Stimulated activated CD8-positive, alpha-beta memory T cell treated with anti-CD3 and anti-CD28 coated beads, Interleukin-4, amount 100 ng/mL, for 48 hours (primary cell): ENCODE data around the gene SORL1-AS1.

Experiments used
- DNase-seq: peaks from one replicate; pipeline ENCODE4 v3.0.0-alpha.2; 2020

SORL1-AS1 gene

GRCh38 chr11:121474680-121475079 lies 21.9 kb upstream of the SORL1-AS1 start:
- DNase-seq, result no peak

DNA sequence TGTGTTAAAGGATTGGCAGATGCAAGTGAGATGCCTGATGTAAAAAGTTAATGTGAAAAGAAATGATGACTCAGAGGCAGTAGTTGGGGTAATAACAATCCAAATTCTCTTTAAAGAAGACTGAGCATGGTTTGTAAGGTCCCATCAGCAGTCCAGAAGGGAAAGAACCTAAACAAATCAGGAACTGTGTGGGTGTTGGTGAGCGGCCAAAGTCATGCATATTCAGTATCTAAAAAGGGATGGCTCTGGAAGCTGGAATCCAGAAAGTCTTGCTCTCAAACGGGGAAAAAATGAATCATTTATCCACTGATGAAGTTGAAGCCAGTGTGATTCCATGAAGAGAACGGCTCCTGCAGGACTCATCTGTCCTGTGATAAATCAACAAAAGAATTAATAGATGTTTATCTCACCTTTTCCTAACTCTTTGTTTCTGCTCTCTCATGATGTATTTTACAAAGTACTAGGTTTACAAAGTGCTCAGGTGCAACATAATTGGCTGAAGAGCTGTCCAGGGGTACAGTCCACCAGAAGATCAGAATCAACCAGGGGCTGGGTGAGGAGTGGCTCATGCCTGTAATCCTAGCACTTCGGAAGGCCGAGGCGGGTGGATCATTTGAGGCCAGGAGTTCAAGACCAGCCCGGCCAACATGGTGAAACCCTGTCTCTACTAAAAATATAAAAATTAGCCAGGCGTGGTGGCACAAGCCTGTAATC lies 20.5 kb upstream of the SORL1-AS1 start:
- no peak for DNase-seq

DNA sequence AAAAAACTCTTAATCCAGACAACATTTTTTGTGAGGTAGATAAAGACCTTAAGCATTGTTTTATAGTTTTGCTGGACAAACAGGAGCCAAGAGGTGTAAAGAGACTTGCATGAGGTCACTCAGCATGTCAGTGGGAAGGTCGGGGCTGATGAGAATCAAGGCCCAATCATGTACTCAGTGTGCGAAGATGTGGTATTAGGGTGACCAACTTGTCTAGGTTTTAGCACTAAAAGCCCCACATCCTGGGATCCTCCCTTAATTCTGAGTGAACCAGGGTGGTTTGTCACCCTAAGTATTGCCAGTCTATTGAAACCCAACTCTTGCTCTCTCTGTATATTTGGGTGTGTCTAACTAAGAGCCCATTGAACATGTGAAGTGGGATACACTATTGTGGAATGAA lies 19.5 kb upstream of the SORL1-AS1 start:
- no peak for DNase-seq

GRCh38 chr11:121471167-121471566 lies 18.4 kb upstream of the SORL1-AS1 start:
- no peak for DNase-seq

- no peak for DNase-seq
Measured at GRCh38 chr11:121469910-121470309, 17.1 kb upstream of the SORL1-AS1 start.

- peak; percentile 82 for DNase-seq
Measured at GRCh38 chr11:121467965-121468364, 15.2 kb upstream of the SORL1-AS1 start.

DNA sequence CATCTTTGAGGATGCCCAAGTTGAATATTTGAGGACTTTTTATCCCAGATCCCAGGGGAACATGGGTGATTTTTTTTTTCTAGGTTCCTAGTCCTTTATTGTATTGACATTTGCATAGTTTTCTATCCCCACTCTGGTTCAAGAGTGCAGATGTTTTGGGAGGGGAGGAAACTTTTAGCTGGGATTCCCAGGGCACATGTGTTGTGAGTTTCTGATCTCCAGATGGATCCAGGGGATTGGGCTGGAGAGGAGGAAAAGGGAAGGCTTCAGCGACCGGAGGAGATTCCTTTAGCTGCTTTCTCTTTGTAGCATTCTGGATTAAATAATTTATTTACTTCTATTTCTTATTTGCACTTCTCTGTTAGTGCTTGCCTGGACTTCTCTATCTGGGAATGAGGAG lies 14.7 kb upstream of the SORL1-AS1 start:
- DNase-seq, result no peak

DNA sequence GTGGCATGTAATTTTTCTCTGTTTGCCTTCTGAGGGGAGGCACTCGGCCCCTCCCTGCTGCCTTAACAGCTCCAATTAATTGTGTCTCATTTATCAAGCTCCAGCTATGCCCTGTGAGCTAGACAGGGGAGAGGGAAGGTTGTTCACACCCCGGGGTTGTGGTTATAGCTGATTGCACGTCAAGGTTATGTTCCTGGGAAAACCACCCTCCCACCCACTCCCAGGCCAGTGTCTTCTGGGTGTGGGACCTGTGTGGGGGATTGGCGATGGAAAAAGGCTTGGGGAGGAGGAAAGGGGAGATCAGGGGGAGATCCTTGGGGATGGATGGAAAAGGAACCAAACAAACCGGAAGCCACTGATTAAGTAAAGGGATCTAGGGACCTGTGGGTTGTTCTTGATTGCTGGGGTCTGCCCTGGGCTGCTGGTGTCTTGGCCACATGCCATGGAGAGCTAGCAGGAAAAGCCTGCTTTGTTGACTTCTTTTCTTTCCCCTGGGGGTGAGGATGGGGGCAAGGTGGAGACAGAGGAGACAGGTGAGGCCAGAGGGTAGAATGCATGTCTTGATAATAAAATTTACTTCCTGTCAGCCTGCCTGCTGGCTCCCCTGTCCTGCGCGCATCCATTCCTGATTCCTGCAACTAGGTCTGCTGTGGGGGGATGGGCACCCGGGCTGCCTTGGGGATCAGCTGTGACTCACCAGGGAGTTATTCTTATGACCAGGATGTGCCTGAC lies 13.5 kb upstream of the SORL1-AS1 start:
- peak; percentile 68 for DNase-seq

DNA sequence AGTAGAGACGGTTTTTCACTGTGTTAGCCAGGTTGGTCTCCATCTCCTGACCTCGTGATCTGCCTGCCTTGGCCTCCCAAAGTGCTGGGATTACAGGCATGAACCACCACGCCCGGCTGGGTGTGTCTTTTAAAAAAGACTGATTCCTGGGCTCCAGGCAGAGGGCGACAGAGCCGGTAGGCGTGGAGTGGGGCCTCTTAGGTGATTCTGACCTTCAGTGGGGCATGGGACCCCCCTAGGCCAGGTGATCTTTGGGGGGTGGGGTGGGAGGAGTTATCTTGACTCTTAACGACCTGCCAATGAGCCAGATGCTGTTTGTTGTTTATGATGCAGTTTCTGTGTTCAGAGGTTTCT lies 12.9 kb upstream of the SORL1-AS1 start:
- no peak for DNase-seq

GRCh38 chr11:121464352-121464946 lies 11.7 kb upstream of the SORL1-AS1 start:
- peak; percentile 88 for DNase-seq

DNA sequence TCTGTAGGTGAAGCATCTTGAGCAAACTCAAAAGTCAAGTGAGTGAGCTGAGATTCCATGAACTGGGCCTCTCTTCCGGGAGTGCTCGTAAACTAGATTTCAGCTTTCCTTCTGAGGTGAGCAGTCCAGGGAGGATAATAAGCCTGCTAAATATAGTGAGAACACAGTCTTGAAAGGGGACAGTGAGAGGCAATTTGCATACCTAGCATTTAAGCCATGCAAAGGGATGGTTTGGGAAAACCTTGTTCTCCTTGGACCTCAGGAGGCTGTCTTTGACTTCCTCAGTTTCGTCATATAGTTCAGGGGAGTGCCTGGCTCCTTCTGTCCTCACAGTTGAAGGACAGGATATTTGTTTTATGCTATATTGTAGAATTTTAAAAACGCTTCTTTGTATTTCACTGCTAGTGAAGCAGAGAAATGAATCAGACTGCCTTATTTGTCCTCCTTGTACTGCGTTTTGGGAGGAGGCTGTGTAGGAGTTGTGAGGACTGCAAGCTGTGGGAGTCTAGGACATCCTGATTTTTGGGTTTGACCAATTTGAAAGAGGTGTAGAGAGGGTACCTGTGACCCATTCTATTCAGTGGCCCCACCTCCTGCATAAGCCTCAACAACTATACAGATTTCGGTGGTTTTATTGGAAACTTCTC lies 11.0 kb upstream of the SORL1-AS1 start:
- DNase-seq, result no peak

DNA sequence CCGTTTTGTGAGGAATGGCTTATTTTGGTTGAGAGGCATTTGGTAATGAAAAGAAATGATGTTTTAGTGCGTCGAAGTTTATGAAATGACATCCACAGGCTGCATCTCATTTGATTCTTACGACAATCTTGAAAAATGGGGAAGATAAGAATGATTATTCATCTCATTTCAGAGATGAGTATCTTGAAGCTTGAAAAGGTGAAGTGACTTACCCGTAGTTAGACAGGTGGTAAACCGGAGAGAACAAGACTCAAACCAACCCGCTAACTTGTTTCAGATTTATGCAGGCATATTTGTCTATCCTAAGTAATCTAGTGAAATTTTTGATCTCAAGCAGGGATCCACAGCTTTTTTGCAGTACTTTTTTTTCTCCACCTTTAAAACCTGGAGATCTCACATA lies 9.1 kb upstream of the SORL1-AS1 start:
- no peak for DNase-seq

GRCh38 chr11:121460941-121461514 lies 8.3 kb upstream of the SORL1-AS1 start:
- DNase-seq, result no peak

DNA sequence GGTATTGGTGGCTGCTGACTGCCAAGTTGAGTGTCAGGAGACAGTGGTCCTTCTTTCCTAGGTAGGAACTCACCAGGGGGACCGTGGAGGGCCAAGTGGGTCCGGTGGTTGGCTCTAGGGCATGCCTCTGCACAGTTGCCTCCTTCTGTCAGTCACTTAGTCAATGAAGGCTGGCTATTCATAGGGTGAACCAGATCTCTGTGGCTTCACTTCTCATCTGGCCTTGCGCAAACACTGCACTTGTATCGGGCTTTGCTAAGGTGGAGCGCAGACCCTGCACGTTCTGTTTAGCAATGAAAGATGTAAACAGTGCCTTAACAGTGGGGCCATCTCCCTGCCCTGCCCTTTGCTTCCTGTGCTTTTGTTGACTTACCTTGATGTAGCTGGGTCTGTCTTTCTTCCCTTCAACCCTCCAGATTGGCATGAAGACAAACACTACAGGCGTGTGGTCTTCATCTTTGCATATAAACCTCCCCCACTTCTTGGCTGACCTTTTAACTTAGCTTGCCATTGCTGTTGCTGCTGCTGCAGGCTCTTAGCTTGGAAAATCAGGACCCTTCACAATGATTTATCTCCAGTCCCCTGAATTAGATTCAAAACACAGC lies 6.7 kb upstream of the SORL1-AS1 start:
- peak; percentile 50 for DNase-seq

- DNase-seq, result no peak
Measured at GRCh38 chr11:121458551-121458950, 5.8 kb upstream of the SORL1-AS1 start.

DNA sequence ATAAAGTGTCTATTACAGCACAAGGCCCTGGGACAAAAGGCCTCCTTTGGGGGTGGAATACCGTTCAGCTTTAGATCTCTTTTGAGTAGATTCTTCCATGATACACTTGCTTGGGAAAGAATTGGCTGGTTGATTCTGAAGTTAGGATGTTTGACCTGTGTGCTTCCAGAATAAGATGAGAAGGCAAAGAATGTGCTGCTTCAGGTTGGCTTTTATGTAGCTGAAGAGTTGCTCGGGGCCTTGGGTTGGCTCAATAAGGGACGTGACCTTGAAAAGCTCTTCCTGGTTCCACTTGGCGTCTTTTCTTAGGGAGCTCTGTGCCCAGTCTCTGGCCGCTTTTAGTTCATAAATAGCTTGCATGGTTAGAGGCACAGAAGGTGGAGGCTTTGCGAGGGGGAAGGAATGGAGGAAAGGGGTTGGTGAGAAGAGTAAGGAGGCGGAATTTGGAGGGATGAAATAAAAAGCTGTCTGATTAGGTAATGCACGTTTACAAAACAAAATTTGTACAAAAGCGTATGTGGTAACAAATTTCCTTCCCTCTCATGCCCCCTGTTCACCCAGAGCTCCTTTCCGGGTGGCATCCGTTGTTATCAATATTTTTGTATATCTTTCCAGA lies 4.2 kb upstream of the SORL1-AS1 start:
- no peak for DNase-seq

DNA sequence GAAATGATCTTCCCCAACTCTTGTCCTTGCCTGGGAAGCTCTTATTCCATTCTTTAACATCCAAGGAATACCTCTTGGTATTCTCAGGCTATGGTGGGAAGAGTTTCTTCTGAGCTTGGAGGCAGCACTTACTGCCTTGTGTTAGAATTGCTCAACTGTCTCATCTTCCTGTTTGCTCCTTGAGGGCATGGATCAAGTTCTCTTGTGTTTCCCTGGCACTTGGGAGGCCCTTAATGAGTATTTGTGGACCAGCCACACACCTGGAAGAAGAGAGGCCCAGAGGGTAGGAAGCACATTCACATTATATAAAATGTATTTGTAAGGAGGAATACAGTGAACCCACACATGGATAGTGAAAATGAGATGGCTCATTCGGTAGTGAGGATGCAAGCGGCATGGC lies 3.4 kb upstream of the SORL1-AS1 start:
- DNase-seq, result no peak

GRCh38 chr11:121455115-121455514 lies 2.3 kb upstream of the SORL1-AS1 start:
- no peak for DNase-seq

GRCh38 chr11:121453589-121454299 lies 977 bp upstream of the SORL1-AS1 start:
- no peak for DNase-seq

DNA sequence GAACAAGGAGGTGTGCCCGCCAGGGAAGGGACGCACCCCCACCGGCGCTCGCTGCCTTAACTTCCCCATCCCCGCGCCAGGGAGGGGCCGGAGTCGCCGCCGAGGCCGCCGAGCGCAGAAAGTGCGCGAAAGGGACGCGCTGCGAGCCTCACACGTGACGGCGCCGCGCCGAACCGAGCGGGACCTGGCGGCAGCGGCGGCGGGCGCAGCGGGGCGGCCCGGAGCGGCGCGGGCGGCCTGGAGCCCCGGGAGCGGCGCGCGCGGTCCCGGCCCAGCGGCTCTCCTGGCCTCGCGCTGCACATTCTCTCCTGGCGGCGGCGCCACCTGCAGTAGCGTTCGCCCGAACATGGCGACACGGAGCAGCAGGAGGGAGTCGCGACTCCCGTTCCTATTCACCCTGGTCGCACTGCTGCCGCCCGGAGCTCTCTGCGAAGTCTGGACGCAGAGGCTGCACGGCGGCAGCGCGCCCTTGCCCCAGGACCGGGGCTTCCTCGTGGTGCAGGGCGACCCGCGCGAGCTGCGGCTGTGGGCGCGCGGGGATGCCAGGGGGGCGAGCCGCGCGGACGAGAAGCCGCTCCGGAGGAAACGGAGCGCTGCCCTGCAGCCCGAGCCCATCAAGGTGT lies 670 bp downstream of the SORL1-AS1 start, which contains the start of gene SORL1:
Gene SORL1 (plus strand): TSS at position 329 of the 623 bp plus-strand sequence. CDS start 18 bp downstream, at position 347.
- DNase-seq, result peak; percentile 80
